GM12878 (cell line): Measurements from ENCODE around the gene ZNF618. TPM values are rescaled to one million over a fixed set of nuclear protein-coding genes. Genes with fewer than 3 reads are reported as not detected.

Experiments used
- ATAC-seq: fragments of 200-7000 bp; cut with Tn5 transposase; 3 replicates; pipeline ENCODE4 v1.9.1; 2020; ENCODE audit warnings: mild to moderate bottlenecking, moderate library complexity
- BruUV-seq: library from RNA; stranded (reverse); fragments of 400-500 nt; replicated peaks from 2 replicates; lab custom pipeline; 2021; lab: Mats Ljungman, UMichigan
- CTCF ChIA-PET: fragments of 300-600 bp; sonication (Branson Sonifier 250); formaldehyde crosslinking; extraction: SDS; loops from one replicate; lab custom pipeline; 2021; ENCODE audit warnings: inconsistent platforms; lab: Yijun Ruan, JAX
- POLR2A ChIA-PET: fragments of 350-600 bp; formaldehyde crosslinking; extraction: SDS; loops from one replicate; lab custom pipeline; 2021; ENCODE audit warnings: inconsistent platforms; lab: Charles Lee
- RAD21 ChIA-PET: fragments of 300-600 bp; sonication (Branson Sonifier 250); formaldehyde crosslinking; loops from one replicate; lab custom pipeline; 2023; ENCODE audit warnings: antibody characterized with exemption; ENCODE audit not compliant: unreplicated experiment; lab: Charles Lee
- SMC1A ChIA-PET: fragments of 300-600 bp; sonication (Branson Sonifier 250); formaldehyde crosslinking; loops from one replicate; lab custom pipeline; 2023; ENCODE audit not compliant: unreplicated experiment, uncharacterized antibody; lab: Charles Lee
- DNase-seq: peaks from one replicate; pipeline ENCODE4 v3.0.0-alpha.2; 2011; ENCODE audit warnings: low read depth, low spot score
- FAIRE-seq: peaks from 3 replicates; lab custom pipeline; 2011; peaks lifted over from hg19 to GRCh38; lab: Jason Lieb, UNC
- H2AFZ ChIP-seq: 2 replicates; pipeline ENCODE4 v1.6.0; 2011; ENCODE audit warnings: low read depth, low read length, control low read depth; ENCODE audit not compliant: control insufficient read depth
- H3K27ac ChIP-seq: 2 replicates; pipeline ENCODE4 v1.5.1; 2011; ENCODE audit warnings: control low read depth; ENCODE audit not compliant: control insufficient read depth, insufficient read depth
- H3K27me3 ChIP-seq, 2 experiments: replicated peaks in 1 of 2; 2 replicates each; pipeline versions ENCODE4 v1.6.0 to v1.6.1; 2011; ENCODE audit warnings: low read length in 1 of 2; ENCODE audit not compliant: control insufficient read depth in 2 of 2, insufficient read depth in 2 of 2
- H3K36me3 ChIP-seq, 2 experiments: 2 replicates each; pipeline ENCODE4 v1.5.1; 2011; ENCODE audit warnings: low read length in 1 of 2; ENCODE audit not compliant: control insufficient read depth in 2 of 2, insufficient read depth in 2 of 2
- H3K4me1 ChIP-seq: 2 replicates; pipeline ENCODE4 v1.6.1; 2011; ENCODE audit warnings: mild to moderate bottlenecking, low read length, moderate library complexity, mixed read lengths; ENCODE audit not compliant: control insufficient read depth, insufficient read depth
- H3K4me2 ChIP-seq: 2 replicates; pipeline ENCODE4 v1.6.0; 2011; ENCODE audit warnings: control low read depth; ENCODE audit not compliant: control insufficient read depth, insufficient read depth
- H3K4me3 ChIP-seq: fragments of 200-600 bp; sonication (generic); 2 replicates; pipeline ENCODE4 v1.5.1; 2016
- H3K79me2 ChIP-seq: 2 replicates; pipeline ENCODE4 v1.6.0; 2011; ENCODE audit warnings: low read length; ENCODE audit not compliant: control insufficient read depth, insufficient read depth
- H3K9ac ChIP-seq: 2 replicates; pipeline ENCODE4 v1.8.0; 2011; ENCODE audit warnings: low read length, control low read depth, mixed read lengths; ENCODE audit not compliant: control insufficient read depth, insufficient read depth
- H3K9me3 ChIP-seq: replicated peaks from 3 replicates; pipeline ENCODE4 v1.5.1; 2011; ENCODE audit warnings: mild to moderate bottlenecking, low read length; ENCODE audit not compliant: control insufficient read depth, insufficient read depth
- H4K20me1 ChIP-seq: 2 replicates; pipeline ENCODE4 v1.6.0; 2011; ENCODE audit not compliant: control insufficient read depth, insufficient read depth
- BCL11A ChIP-seq: IDR thresholded peaks from 2 replicates; pipeline ENCODE4 v1.6.1; 2011; ENCODE audit warnings: low read depth, low read length
- BCLAF1 ChIP-seq: fragments of 450-650 bp; IDR thresholded peaks from 2 replicates; pipeline ENCODE4 v1.6.1; 2017; ENCODE audit warnings: antibody characterized with exemption, mild to moderate bottlenecking, moderate library complexity
- E4F1 ChIP-seq: fragments of 450-650 bp; IDR thresholded peaks from 2 replicates; pipeline ENCODE4 v1.6.1; 2018; ENCODE audit warnings: borderline replicate concordance, mild to moderate bottlenecking; ENCODE audit not compliant: partially characterized antibody
- HDAC2 ChIP-seq: fragments of 200-600 bp; sonication (generic); IDR thresholded peaks from 2 replicates; pipeline ENCODE4 v1.6.1; 2017
- KLF5 ChIP-seq: fragments of 450-650 bp; IDR thresholded peaks from 2 replicates; pipeline ENCODE4 v1.6.1; 2014; ENCODE audit warnings: mild to moderate bottlenecking; ENCODE audit not compliant: partially characterized antibody
- MLLT1 ChIP-seq: fragments of 450-650 bp; IDR thresholded peaks from 2 replicates; pipeline ENCODE4 v1.6.1; 2016; ENCODE audit warnings: mild to moderate bottlenecking
- NFXL1 ChIP-seq: fragments of 450-650 bp; IDR thresholded peaks from 2 replicates; pipeline ENCODE4 v1.6.1; 2017; ENCODE audit warnings: antibody characterized with exemption, mild to moderate bottlenecking, borderline replicate concordance
- PAX8 ChIP-seq: fragments of 450-650 bp; IDR thresholded peaks from 2 replicates; pipeline ENCODE4 v1.6.1; 2017; ENCODE audit warnings: mild to moderate bottlenecking, moderate library complexity
- RAD21 ChIP-seq: IDR thresholded peaks from 2 replicates; pipeline ENCODE4 v1.6.1; 2011; ENCODE audit warnings: mild to moderate bottlenecking, low read depth, low read length, moderate library complexity; ENCODE audit not compliant: insufficient read depth
- RCOR1 ChIP-seq: conservative IDR thresholded peaks from 2 replicates; pipeline ENCODE4 v1.6.1; 2012; ENCODE audit warnings: low read depth, low read length, improper control_type of control experiment
- SRF ChIP-seq, 2 experiments: IDR thresholded peaks; 2 replicates each; pipeline ENCODE4 v1.6.1; 2011; ENCODE audit warnings: low read depth in 2 of 2, low read length in 2 of 2, mild to moderate bottlenecking in 1 of 2, moderate library complexity in 1 of 2
- STAT1 ChIP-seq: fragments of 450-650 bp; conservative IDR thresholded peaks from 2 replicates; pipeline ENCODE4 v1.6.1; 2014; ENCODE audit warnings: antibody characterized with exemption, mild to moderate bottlenecking
- TCF3 ChIP-seq: IDR thresholded peaks from 2 replicates; pipeline ENCODE4 v1.6.1; 2012; ENCODE audit warnings: low read depth, mild to moderate bottlenecking, low read length, borderline replicate concordance; ENCODE audit not compliant: insufficient read depth
- ZBTB11 ChIP-seq: fragments of 450-650 bp; formaldehyde crosslinking; IDR thresholded peaks from 2 replicates; pipeline ENCODE4 v1.5.0; 2022; ENCODE audit warnings: mild to moderate bottlenecking, missing genetic modification characterization
- WGBS: methylation state at CpG from one replicate; pipeline ENCODE4 v1.1.6; 2016; ENCODE audit warnings: low lambda C conversion rate; ENCODE audit not compliant: insufficient replicate concordance, insufficient coverage; ENCODE audit errors: missing lambda C conversion rate; 5-methylcytosine and 5-hydroxymethylcytosine counted together
- in situ Hi-C: fragments of 300-500 bp; cut with MboI; formaldehyde crosslinking; loops from 9 replicates; pipeline ENCODE4 v1.14.3; 2018; ENCODE audit warnings: mixed read lengths
- intact Hi-C: fragments of 100-400 bp; cut with micrococcal nuclease; formaldehyde crosslinking; loops from one replicate; pipeline ENCODE4 v1.14.2; 2022; ENCODE audit not compliant: unreplicated experiment
- polyA plus RNA-seq, 11 experiments: library from polyadenylated mRNA; depleted of rRNA in 4 of 11; unstranded in 6 of 11; stranded (reverse) in 5 of 11; fragments of >200 nt; fragmentation: Nextera tagmentation in 4 of 11; fragmentation: Illumina TruSeq in 1 of 11; extraction: Ambion mirVana in 4 of 11; extraction: Trizol in 1 of 11; gene quantifications; 1 replicate in 1 of 11; 2 replicates in 10 of 11; pipeline versions ENCODE4 v1.2.1 to v1.2.3, GENCODE V29; 2011 to 2016; ENCODE audit warnings: inconsistent platforms in 2 of 11, missing spikeins in 2 of 11, low read depth in 1 of 11
- total RNA-seq, 4 experiments: library from RNA; depleted of rRNA in 3 of 4; stranded (reverse); fragments of >200 nt in 3 of 4; fragmentation: Illumina TruSeq in 1 of 4; extraction: Trizol in 1 of 4; gene quantifications; 2 replicates each; pipeline versions ENCODE4 v1.2.1 to v1.2.3, GENCODE V29; 2013 to 2021

Gene ZNF618
- total and polyA plus RNA-seq, 10 of the 15 experiments (the other 5 are each of a cell fraction or from before 2014, with no cell fraction given): 0.01 to 0.24 (median 0.06) TPM; not detected in 2

GRCh38 chr9:113935677-113936380, 59.7 kb downstream of the ZNF618 start:
- CTCF ChIA-PET: no interaction called here
- no TSS peak for BruUV-seq
- intact Hi-C loops: no loop called here
- Histone ChIP-seq H4K20me1 (no peaks in the 10 kb centered on the region), H3K27me3 (no peaks in the 10 kb centered on the region), H3K4me1 (no peaks in the 10 kb centered on the region), H2AFZ (no peak overlapping the region), H3K36me3 (no peaks in the 10 kb centered on the region), H3K9me3 (no peaks in the 10 kb centered on the region), H3K9ac (no peak overlapping the region), H3K4me2 (no peak overlapping the region), H3K79me2 (no peaks in the 10 kb centered on the region), H3K4me3 (no peak overlapping the region), H3K27ac (no peak overlapping the region)
- POLR2A ChIA-PET: no interaction called here
- RAD21 ChIA-PET: no interaction called here
- ATAC-seq (no peak), FAIRE-seq (no peak), DNase-seq (no peak)
- in situ Hi-C loops: no loop called here
- SMC1A ChIA-PET: no interaction called here
- 24% methylated on average over 10 of the region's 10 CpGs for WGBS
- TF ChIP-seq RAD21 (no peak), PAX8 (no peak), SRF (IDR thresholded peaks at IDR 0.05; ENCODE audit: low read depth in 2 of 2, low read length in 2 of 2) (no peak), BCL11A (no peak), HDAC2 (no peak), BCLAF1 (no peak), KLF5 (no peak), E4F1 (no peak), NFXL1 (no peak), STAT1 (no peak), MLLT1 (no peak), TCF3 (no peak), RCOR1 (no peak), ZBTB11 (CRISPR knock-in tag) (no peak)
